ENCODE results near the gene PNPO.

- no peak for TF ChIP-seq NFE2L2 (IDR thresholded peaks at IDR 0.05; ENCODE audit: low read depth, low read length)
- TF ChIP-seq MAFK (IDR thresholded peaks at IDR 0.05; ENCODE audit: low read depth, low read length) = no peak
- TF ChIP-seq, protein P1, sequence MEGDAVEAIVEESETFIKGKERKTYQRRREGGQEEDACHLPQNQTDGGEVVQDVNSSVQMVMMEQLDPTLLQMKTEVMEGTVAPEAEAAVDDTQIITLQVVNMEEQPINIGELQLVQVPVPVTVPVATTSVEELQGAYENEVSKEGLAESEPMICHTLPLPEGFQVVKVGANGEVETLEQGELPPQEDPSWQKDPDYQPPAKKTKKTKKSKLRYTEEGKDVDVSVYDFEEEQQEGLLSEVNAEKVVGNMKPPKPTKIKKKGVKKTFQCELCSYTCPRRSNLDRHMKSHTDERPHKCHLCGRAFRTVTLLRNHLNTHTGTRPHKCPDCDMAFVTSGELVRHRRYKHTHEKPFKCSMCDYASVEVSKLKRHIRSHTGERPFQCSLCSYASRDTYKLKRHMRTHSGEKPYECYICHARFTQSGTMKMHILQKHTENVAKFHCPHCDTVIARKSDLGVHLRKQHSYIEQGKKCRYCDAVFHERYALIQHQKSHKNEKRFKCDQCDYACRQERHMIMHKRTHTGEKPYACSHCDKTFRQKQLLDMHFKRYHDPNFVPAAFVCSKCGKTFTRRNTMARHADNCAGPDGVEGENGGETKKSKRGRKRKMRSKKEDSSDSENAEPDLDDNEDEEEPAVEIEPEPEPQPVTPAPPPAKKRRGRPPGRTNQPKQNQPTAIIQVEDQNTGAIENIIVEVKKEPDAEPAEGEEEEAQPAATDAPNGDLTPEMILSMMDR (conservative IDR thresholded peaks at IDR 0.05; ENCODE audit: low read depth, low read length) = no peak
- no peak for TF ChIP-seq RAD21 (IDR thresholded peaks at IDR 0.05; ENCODE audit: low read length)
These were observed 16.5 kb downstream of the PNPO start, which contains the start of gene PRR15L for GRCh38 chr17:47957591-47958490.
